ENCODE data around the gene PWP1. TPM values are rescaled to one million over a fixed set of nuclear protein-coding genes. Genes with fewer than 3 reads are reported as not detected.

The PWP1 gene
- total and polyA plus RNA-seq, 2 experiments from 2014 or later, result 110 to 211 TPM

- TF ChIP-seq ZNF462 (CRISPR knock-in tag; IDR thresholded peaks at IDR 0.05) (no peak), STAT1 (IDR thresholded peaks at IDR 0.05; ENCODE audit: unreplicated experiment) (no peak)
Observed at GRCh38 chr12:107677671-107678070, 7.9 kb upstream of the PWP1 start (continued).

- H3K9me3 Mint-ChIP-seq, result 0 out of 3 replicates have a peak, but pooled peaks cover 4% of the 10 kb centered on the region
- no peak overlapping the region for H3K4me3 Mint-ChIP-seq
- Histone ChIP-seq H2AFZ (no peak overlapping the region), H3K4me1 (ENCODE audit: insufficient read depth) (no peaks in the 10 kb centered on the region), H3F3A (replicated peaks; ENCODE audit: low read depth) (no peaks in the 10 kb centered on the region), H4K20me1 (replicated peaks; ENCODE audit: insufficient read depth) (no peaks in the 10 kb centered on the region), H3K27me3 (ENCODE audit: insufficient read depth) (no peaks in the 10 kb centered on the region), H3K4me3 (no peak overlapping the region), H3K27ac (ENCODE audit: low read depth) (no peak overlapping the region), H3K79me2 (replicated peaks; ENCODE audit: insufficient read depth) (no peaks in the 10 kb centered on the region), H3K4me2 (no peak overlapping the region), H3K36me3 (ENCODE audit: insufficient read depth) (no peaks in the 10 kb centered on the region), H3K9me2 (ENCODE audit: insufficient read depth) (no peaks in the 10 kb centered on the region)
- peaks cover 1% of the 10 kb centered on the region; the same call in 1 of the 3 replicates for H3K4me1 Mint-ChIP-seq
- no peaks in the 10 kb centered on the region for H3K36me3 Mint-ChIP-seq (ENCODE audit: low read depth)
- DNase-seq (ENCODE audit: low spot score), result no peak
- H3K27ac Mint-ChIP-seq, result no peak overlapping the region
- no peak for ATAC-seq
- H3K27me3 Mint-ChIP-seq (ENCODE audit: insufficient read depth, low read depth, poor library complexity), result peaks cover 11% of the 10 kb centered on the region
- TF ChIP-seq ETS1 (IDR thresholded peaks at IDR 0.05) (no peak), STAT1 (IDR thresholded peaks at IDR 0.05; ENCODE audit: unreplicated experiment) (no peak), CTCF (conservative IDR thresholded peaks at IDR 0.05; ENCODE audit: low read depth in 2 of 2) (no peak), ZNF462 (CRISPR knock-in tag; IDR thresholded peaks at IDR 0.05) (no peak), EZH2 (IDR thresholded peaks at IDR 0.05; ENCODE audit: low read depth, unreplicated experiment) (no peak), EZH2phosphoT487 (IDR thresholded peaks at IDR 0.05; ENCODE audit: unreplicated experiment) (no peak)
Observed at GRCh38 chr12:107679336-107679735, 6.3 kb upstream of the PWP1 start.

Data from GM23338 (cell line).